Renal cortical epithelial cell (primary cell): ENCODE results near the gene MICAL3. TPM values are rescaled to one million over a fixed set of nuclear protein-coding genes. Genes with fewer than 3 reads are reported as not detected.
A peak's percentile ranks its signal among the peaks of the same experiment; 100 is the strongest.
"Not testable (repeated sequence)": the region's sequence is repeated elsewhere in the genome, so short reads cannot be mapped to it uniquely, and the experiment has no call there.

Experiments used
- DNase-seq: peaks from one replicate; pipeline ENCODE4 v3.0.0-alpha.2; 2011; ENCODE audit warnings: low read depth
- total RNA-seq: library from RNA; depleted of rRNA; stranded (reverse); fragments of >200 nt; gene quantifications from 2 replicates; pipeline ENCODE4 v1.2.3, GENCODE V29; 2014

Gene MICAL3
- total RNA-seq, 1 donor from 2014 or later = 132 TPM

- DNase-seq = peak; percentile 99
Measured at GRCh38 chr22:18060646-18061620, 36.6 kb upstream of the MICAL3 start.

DNA sequence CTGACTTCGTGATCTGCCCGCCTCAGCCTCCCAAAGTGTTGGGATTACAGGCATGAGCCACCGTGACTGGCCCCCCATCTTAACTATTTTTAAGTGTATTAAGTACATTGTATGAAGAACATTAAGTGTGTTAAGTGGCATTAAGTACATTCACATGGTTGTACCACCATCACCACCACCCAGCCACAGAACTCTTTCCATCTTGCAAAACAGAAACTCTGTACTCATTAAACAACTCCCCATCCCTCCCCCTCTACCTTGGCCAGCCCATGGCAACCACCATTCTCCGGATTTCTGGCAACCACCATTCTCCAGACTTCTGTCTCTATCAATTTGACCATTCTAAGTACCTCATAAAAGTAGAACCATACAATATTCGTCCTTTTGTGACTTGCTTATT is 35.6 kb upstream of the MICAL3 start:
- peak; percentile 23 for DNase-seq

DNA sequence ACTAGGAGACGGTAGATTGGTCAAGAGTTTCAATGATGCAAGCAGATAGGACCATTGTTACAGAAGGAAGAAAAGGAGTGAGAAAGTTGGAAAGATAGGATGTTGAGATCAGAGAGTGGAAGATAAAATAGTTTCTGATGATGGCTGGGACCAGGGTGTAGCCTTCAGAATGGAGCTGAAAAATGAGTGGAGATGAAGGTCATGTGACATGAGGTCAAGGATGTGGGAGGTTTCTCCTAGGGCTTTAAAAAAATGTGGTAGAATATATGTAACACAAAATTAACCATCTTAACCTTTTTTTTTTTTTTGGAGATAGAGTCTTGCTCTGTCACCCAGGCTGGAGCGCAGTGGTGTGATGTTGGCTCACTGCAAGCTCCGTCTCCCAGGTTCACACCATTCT is 35.1 kb upstream of the MICAL3 start:
- DNase-seq = no peak

DNA sequence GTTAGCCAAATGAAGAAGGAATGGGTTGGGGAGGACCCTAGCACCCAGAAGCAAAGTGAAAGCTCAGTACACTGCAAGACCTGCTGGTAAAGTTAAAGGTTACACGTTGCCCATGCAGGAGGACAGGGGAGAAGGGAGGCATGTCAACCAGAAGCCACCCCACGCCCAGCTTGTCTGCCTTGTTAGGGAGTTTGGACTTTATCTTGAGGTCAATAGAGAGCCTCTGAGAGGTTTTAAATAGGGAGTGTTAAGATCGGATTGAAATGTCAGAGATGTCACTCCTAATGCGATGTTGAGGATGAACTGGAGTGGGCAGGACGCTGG is 34.7 kb upstream of the MICAL3 start:
- no peak for DNase-seq

DNA sequence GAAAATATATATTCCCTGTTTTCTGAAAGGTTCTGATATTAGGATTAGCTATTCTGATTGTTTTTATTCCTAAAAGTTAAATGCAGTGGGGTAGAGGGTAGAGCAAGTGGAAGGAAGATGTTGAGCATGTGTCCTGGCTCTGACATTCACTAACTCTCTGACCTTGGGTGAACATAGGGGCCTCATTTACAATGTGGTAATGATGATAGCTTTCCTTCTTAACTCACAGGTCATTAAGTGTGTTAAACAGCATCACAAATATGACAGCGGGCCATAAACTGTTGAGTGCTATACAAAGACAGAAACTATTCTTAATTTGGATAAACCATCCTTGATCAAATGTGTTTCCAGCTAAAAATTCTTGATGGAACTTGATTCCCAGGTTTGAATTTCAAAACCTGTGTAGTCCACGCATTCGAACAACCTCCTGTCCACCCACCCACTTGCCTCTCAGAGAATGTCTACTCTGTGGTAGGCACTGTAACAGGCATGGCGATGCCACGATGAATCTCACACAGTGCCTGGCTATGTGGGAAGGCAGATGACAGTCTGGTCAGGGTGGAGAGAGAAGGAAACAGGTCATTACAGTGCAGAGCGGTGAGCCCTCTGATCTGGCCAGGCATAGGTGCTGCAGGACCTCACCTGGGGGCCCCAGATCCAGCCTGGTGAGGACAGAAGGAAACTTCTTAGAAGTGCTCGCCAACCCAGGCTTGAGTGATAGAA is 34.2 kb upstream of the MICAL3 start:
- no peak for DNase-seq

GRCh38 chr22:18057568-18058209 is 33.3 kb upstream of the MICAL3 start:
- peak; percentile 99 for DNase-seq

DNA sequence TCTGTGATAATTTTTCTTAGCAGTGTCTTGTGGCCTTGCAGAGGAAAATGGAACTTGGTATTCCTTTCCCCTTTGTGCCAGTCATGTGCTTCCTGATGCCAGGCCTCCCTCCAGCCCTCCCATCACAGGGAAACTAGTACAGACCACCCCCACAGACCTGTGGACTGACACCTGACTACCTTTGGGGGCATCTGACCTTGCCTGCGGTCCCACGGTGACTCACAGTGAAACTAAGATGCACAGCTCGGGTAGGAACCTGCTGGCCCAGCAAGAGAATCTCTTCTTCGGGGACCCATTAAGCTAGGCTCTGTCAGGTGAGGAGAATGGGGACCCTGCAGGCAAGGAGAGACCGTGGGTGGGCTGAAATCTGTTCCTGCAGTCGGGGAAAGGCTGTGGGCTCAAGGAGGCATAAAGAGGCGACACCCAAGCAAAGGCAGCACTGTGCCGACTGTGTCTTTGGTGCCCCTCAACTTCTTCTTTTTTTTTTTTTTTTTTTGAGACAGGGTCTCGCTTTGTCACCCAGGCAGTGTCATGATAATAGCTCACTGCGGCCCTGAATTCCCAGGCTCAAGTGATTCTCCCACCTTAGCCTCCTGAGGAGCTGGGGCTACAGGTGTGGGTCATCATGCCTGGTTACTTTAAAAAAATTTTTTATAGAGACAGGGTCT is 32.6 kb upstream of the MICAL3 start:
- peak; percentile 44 for DNase-seq

GRCh38 chr22:18056161-18056666 is 31.9 kb upstream of the MICAL3 start:
- peak; percentile 56 for DNase-seq

GRCh38 chr22:18055619-18056160 is 31.3 kb upstream of the MICAL3 start:
- no peak for DNase-seq

- not testable (repeated sequence) for DNase-seq
Measured at GRCh38 chr22:18053216-18053946, 29.0 kb upstream of the MICAL3 start.

- DNase-seq = not testable (repeated sequence)
Measured at GRCh38 chr22:18051113-18051512, 26.8 kb upstream of the MICAL3 start.

DNA sequence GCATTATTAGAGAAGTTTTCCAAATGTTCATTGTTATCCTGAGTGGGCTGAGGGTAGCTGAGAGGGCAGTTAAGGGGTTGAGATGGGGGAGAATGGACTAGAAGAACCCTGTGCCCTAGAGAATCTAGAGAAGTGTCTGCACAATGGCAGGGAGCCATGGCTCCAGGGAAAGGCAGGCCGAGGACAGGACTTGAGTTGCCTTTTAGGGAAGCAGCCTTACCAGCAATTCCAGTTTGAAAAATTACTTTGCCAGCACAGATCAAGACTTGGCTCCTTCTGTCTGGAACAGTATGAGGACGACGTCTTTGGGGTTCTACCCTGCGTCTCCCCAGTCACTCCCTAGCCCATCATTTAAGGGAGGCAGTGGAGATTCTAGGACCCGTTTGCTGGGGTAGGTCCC is 25.7 kb upstream of the MICAL3 start:
- no peak for DNase-seq

DNA sequence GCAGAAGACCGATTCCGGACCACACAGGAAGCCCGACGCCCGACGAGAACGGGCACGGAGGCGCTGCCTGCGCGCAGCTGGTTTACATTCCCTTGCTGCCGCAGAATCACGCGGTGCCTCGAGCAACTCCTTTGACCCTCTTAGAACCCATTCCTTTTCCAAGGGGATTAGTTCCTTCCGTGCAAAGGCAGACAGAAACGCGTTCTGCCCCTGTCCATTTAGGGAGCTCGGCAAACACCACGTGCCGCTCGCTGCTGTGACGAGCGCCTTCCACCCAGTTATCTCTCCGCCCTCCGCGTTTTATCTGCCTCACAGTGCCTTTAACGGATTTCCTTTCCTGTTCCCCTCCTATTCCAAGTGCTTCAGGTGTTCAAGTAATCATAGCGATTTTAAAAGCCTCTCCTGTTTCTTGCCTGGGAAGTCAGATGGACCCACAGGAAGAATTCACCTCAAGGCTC is 24.1 kb upstream of the MICAL3 start:
- no peak for DNase-seq

DNA sequence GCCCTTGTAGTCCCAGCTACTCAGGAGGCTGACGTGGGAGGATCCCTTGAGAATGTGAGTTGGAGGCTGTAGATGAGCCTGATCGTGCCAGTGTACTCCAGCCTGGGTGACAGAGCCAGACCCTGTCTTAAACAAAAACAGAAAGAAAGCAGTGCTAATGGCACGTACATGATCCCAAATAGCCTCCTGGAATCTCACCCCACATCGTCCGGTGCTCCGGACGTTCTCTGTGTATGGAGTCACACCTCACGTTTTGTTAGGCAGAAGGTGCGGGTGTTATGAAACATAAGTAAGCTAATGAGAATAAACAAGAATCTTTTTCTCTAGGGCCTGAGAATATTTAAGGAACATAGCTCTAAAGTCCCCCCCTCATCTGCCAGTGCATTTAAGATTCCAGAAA is 23.7 kb upstream of the MICAL3 start:
- DNase-seq = no peak

DNA sequence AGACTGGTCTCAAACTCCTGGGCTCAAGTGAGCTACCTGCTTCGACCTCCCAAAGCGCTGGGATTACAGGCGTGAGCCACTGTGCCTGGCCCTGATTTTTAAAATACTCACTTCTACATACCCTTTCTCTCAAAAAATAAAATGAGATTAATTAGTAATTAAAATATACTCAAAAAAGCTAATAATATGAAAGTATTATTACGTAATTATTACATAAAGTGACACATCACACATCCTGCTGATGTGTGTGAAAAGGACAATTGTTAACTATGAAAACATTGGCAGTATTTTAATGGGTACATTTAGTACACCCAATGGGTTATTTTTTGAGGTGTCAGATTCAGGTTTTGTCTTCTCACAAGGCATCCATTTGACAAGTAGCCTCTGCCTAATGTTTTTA is 21.4 kb upstream of the MICAL3 start:
- DNase-seq = no peak

DNA sequence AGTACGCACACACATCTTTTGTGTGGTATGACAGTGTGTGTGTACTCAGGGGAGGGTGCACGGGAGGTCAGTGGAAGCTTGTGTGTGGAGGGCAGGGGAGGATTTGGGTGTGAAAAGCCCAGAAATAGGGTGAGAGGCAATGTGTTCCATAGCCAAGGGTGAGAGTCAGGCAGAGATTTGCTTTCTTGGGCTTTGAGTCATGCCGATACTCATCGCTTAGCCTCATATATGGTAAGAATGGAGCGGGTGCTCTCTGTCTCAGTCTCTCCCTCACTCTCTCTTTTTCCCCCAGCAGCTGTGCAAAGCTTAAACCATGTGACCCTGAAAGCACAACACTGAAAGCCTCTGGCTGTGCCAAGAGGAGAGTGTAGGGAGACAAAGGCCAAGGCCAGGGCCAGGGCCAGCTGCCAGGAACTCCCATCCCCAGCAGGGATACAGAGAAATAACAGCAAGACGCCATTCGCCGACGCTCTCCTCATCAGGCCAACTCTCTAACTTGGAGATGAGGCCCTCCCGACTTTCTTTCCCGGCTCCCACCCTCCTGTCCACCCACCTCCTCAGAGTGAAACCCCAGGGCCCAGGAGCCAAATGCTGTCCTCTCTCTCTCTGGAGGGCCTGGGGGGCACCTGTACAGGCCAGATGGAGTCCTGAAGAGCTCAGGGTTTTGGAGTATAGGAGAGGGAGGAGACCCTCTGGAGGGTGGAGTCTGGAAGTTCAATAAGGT is 20.3 kb upstream of the MICAL3 start:
- DNase-seq = no peak

DNA sequence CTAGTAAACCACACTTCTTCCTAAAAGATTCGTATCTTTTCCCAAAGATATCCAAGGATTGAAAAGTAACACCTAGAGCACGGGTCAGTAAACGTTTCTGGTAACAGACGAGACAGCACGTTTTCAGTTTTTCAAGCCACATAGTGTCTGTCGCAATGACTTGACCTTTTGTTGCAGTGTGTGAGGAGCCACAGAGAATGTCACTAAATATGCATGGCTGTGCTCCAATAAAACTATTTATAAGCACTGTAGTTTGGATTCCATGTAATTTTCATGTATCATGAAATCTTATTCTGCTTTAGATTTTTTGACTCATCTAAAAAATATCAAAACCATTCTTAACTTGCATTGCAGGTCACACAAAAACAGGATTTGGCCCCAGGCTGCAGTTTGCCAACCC is 18.3 kb upstream of the MICAL3 start:
- DNase-seq = no peak

GRCh38 chr22:18040898-18041297 is 16.5 kb upstream of the MICAL3 start:
- DNase-seq = not testable (repeated sequence)

DNA sequence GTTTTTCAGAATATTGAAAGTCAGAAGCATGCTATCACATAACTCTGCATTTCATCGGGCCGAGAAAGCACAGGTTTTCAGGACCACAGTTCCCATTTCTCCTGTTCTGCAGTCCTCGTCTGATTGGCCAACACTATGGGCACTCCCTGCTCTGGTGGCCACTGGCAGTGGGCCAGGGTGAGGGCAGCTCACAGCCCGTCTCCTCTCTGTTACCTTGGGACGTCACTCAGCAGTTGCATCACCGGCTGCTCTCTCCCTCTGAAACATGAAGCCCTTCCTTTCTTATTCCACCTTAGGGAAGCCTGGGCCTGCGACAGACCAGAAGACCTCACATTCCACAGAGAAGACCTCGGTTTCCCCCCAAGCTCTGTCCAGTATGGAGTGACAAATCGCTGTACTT is 11.4 kb upstream of the MICAL3 start:
- peak; percentile 88 for DNase-seq

DNA sequence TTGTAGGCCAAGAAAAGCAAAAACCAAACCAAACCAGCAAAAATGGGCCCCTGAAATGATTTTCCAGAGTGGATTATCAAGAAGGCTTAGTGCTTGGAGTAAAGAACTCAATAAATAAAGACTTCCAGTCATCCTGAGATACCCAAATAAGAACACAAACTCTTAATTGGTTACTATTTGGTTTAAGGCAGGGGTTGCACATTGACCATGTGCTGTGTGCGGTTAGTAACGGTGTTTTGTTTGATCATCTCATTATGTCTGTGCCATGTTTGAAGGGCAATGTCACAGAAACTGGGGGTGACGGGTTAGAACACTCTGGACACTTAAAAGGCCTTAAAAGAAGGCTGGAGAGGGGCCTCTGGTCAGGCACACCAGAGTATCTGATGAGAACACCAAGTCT is 9.7 kb upstream of the MICAL3 start:
- peak; percentile 67 for DNase-seq
